Measurements from ENCODE around the gene SYNJ1. TPM values are rescaled to one million over a fixed set of nuclear protein-coding genes. Genes with fewer than 3 reads are reported as not detected.
"Not testable (repeated sequence)": the region's sequence is repeated elsewhere in the genome, so short reads cannot be mapped to it uniquely, and the experiment has no call there.

The SYNJ1 gene
- total RNA-seq, 3 donors from 2014 or later (not counting 1 experiment from before 2014, with no cell fraction given) = 16.2 to 22.4 (median 20.1) TPM

DNA sequence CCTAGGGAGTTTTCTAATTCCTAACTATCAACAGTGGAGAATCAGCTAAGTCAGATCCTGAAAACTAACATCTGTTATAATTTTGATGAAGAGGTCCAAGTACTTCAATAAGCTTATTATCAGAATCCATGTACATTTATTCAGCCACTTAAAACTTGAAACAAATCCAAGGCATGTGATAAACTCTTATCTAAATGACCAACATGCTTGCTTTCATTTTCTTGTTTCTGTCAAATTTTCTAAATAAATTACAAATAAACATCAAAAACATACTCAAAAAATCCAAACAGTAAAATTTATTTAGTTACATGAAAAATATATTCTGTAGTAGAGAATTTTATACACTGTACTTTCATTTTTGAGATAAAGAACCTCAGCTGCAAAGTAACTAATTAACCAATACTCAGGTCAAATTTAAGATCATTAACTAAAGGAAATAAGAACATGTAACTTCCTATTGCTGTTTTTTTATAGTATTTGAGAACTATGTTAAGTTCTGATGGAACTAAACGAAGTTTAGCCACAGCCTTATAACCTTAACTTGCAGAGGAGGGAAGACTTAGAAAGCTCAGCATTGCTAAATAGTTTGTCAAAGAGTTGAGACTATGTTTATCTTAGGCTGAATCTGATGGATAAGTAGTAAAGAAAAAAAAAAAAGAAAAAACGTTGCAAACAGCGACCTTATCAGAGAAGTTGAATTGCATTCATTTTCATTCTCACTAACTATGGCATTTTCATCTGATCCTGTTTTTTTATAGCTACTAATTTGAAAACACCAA, 44.9 kb downstream of the SYNJ1 start:
- ATAC-seq = no peak
- peaks cover 10% of the 10 kb centered on the region for H3K36me3 Mint-ChIP-seq
- intact Hi-C loops (cut with micrococcal nuclease) = no loop called here
- no peak overlapping the region for H3K27ac Mint-ChIP-seq
- 40% methylated on average over 1 of the region's 3 CpGs for WGBS (ENCODE audit: insufficient coverage)
- no peak for DNase-seq
- H3K4me3 Mint-ChIP-seq = no peak overlapping the region
- Histone ChIP-seq H3K36me3 (ENCODE audit: control insufficient read depth, insufficient read depth, low read length) (peaks cover 42% of the 10 kb centered on the region), H3K27ac (ENCODE audit: low read length) (no peak overlapping the region), H3K9me3 (ENCODE audit: control insufficient read depth, insufficient read depth, low read length) (no peaks in the 10 kb centered on the region), H3K4me1 (ENCODE audit: control insufficient read depth, insufficient read depth, low read length) (no peaks in the 10 kb centered on the region), H3K4me3 (ENCODE audit: low read length) (no peak overlapping the region), H3K27me3 (ENCODE audit: control insufficient read depth, insufficient read depth, low read length) (no peaks in the 10 kb centered on the region)
- H3K9me3 Mint-ChIP-seq = no peaks in the 10 kb centered on the region
- H3K27me3 Mint-ChIP-seq (ENCODE audit: low read depth in 2 of 2) = no peaks in the 10 kb centered on the region
- TF ChIP-seq, protein P1, sequence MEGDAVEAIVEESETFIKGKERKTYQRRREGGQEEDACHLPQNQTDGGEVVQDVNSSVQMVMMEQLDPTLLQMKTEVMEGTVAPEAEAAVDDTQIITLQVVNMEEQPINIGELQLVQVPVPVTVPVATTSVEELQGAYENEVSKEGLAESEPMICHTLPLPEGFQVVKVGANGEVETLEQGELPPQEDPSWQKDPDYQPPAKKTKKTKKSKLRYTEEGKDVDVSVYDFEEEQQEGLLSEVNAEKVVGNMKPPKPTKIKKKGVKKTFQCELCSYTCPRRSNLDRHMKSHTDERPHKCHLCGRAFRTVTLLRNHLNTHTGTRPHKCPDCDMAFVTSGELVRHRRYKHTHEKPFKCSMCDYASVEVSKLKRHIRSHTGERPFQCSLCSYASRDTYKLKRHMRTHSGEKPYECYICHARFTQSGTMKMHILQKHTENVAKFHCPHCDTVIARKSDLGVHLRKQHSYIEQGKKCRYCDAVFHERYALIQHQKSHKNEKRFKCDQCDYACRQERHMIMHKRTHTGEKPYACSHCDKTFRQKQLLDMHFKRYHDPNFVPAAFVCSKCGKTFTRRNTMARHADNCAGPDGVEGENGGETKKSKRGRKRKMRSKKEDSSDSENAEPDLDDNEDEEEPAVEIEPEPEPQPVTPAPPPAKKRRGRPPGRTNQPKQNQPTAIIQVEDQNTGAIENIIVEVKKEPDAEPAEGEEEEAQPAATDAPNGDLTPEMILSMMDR (IDR thresholded peaks at IDR 0.05) = no peak
- no peaks in the 10 kb centered on the region for H3K4me1 Mint-ChIP-seq

DNA sequence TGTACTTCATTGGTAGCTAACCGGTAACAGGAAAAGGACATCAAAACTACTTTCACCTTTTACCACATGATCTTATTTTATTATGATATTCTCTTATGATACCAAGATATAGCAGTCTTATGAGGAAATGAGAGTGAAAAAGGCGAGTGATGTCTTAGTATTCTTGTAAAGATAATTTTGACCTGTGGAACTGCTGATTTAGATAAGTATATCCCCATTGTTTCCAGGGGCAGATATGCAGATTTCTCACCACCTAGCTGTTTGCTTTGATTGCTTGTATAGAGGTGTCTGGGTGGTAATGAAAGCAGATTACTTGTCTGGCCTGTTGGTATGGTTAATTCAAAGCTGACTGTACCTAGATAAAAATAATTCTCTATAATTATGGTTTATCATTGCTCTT, 53.1 kb downstream of the SYNJ1 start:
- WGBS (ENCODE audit: insufficient coverage) = 60% methylated on average over 1 of the region's 2 CpGs
- Mint-ChIP-seq H3K4me3 (no peak overlapping the region), H3K9me3 (no peaks in the 10 kb centered on the region), H3K27me3 (ENCODE audit: low read depth in 2 of 2) (no peaks in the 10 kb centered on the region), H3K36me3 (peaks cover 30% of the 10 kb centered on the region), H3K27ac (no peak overlapping the region), H3K4me1 (peaks cover 0 to 3% of the 10 kb centered on the region in 2 donors)
- H3K27ac ChIP-seq (ENCODE audit: low read length) = no peak overlapping the region
- H3K4me3 ChIP-seq (ENCODE audit: low read length) = no peak overlapping the region
- DNase-seq (no peak), ATAC-seq (no peak)
- H3K9me3 ChIP-seq (ENCODE audit: control insufficient read depth, insufficient read depth, low read length) = no peaks in the 10 kb centered on the region
- TF ChIP-seq, protein P1 (IDR thresholded peaks at IDR 0.05) = no peak
- no peaks in the 10 kb centered on the region for H3K4me1 ChIP-seq (ENCODE audit: control insufficient read depth, insufficient read depth, low read length)
- H3K36me3 ChIP-seq (ENCODE audit: control insufficient read depth, insufficient read depth, low read length) = peaks cover 31% of the 10 kb centered on the region
- intact Hi-C loops (cut with micrococcal nuclease) = no loop called here
- H3K27me3 ChIP-seq (ENCODE audit: control insufficient read depth, insufficient read depth, low read length) = no peaks in the 10 kb centered on the region

DNA sequence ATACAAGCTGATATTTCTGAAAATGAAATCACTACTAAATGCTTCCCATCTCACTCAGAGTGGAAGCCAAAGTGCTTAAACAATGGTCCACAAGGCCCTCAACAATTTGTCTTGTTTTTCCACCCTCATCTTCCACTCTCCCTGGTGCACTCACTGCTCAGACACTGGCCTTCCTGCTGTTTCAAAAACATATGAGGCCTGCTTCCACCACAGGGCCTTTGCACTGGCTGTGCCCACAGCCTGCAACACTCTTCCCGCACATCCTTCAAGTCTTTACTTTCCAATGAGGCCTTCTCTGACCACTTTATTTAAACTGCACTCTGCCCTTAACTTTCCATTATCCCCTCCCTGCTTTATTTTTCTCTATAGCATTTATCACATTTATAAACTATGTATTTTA, 53.8 kb downstream of the SYNJ1 start:
- 100% methylated on average over 1 of the region's 1 CpG for WGBS (ENCODE audit: insufficient coverage)
- H3K4me1 Mint-ChIP-seq = peaks cover 0 to 3% of the 10 kb centered on the region in 2 donors
- no peaks in the 10 kb centered on the region for H3K27me3 Mint-ChIP-seq (ENCODE audit: low read depth in 2 of 2)
- Histone ChIP-seq H3K4me3 (ENCODE audit: low read length) (no peak overlapping the region), H3K27ac (ENCODE audit: low read length) (no peak overlapping the region), H3K4me1 (ENCODE audit: control insufficient read depth, insufficient read depth, low read length) (no peaks in the 10 kb centered on the region), H3K36me3 (ENCODE audit: control insufficient read depth, insufficient read depth, low read length) (peaks cover 37% of the 10 kb centered on the region), H3K27me3 (ENCODE audit: control insufficient read depth, insufficient read depth, low read length) (no peaks in the 10 kb centered on the region), H3K9me3 (ENCODE audit: control insufficient read depth, insufficient read depth, low read length) (no peaks in the 10 kb centered on the region)
- ATAC-seq (no peak), DNase-seq (no peak)
- H3K9me3 Mint-ChIP-seq = no peaks in the 10 kb centered on the region
- no peak overlapping the region for H3K4me3 Mint-ChIP-seq
- intact Hi-C loops (cut with micrococcal nuclease) = no loop called here
- no peak overlapping the region for H3K27ac Mint-ChIP-seq
- peaks cover 25% of the 10 kb centered on the region for H3K36me3 Mint-ChIP-seq
- TF ChIP-seq, protein P1 (IDR thresholded peaks at IDR 0.05) = no peak

DNA sequence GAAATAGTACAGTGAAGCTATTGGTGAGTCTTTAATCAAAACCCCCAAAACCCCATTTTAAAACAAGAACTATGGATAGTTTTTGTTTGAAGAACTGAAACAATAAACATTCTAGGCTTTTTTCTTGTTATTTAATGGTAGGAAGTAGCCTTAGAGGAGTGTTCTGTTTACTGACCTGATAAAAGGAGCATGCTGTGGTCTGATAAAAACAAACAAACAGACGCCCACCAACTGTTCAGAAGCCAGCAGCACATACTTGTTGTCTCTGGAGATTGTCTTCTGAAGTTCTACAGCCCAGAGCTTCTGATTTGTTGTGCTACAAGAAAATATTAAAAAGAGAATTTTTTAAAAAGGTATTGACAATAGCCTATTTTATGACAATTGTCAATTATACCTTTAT, 61.6 kb downstream of the SYNJ1 start:
- no peaks in the 10 kb centered on the region for H3K4me1 Mint-ChIP-seq

DNA sequence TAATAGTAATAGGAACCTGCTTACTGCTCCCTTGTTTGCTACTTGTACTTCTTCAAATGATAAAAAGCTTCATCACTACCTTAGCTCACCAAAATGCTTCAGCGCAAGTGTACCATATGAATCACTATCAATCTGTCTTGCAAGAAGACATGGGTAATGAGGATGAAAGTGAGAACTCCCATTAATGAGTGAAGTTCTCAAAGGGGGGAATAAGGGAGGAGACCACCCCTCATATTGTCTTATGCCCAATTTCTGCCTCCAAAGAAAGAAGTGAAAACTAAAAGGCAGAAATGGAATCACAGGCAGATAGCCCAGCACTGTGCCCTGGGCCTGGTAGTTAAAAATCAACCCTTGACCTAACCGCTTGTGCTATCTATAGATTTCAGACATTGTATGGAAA, 63.7 kb downstream of the SYNJ1 start:
- no CpG with 5 or more reads among the region's 2 CpGs for WGBS (ENCODE audit: insufficient coverage)
- H3K9me3 ChIP-seq (ENCODE audit: control insufficient read depth, insufficient read depth, low read length) = peaks cover 20% of the 10 kb centered on the region
- intact Hi-C loops (cut with micrococcal nuclease); H3K4me3 Mint-ChIP-seq; H3K27me3 ChIP-seq (ENCODE audit: control insufficient read depth, insufficient read depth, low read length); H3K27ac Mint-ChIP-seq; H3K4me3 ChIP-seq (ENCODE audit: low read length); H3K27ac ChIP-seq (ENCODE audit: low read length); DNase-seq; H3K4me1 ChIP-seq (ENCODE audit: control insufficient read depth, insufficient read depth, low read length); H3K27me3 Mint-ChIP-seq (ENCODE audit: low read depth in 2 of 2); H3K4me1 Mint-ChIP-seq; ATAC-seq: not testable (repeated sequence)
- peaks cover 49% of the 10 kb centered on the region for H3K36me3 Mint-ChIP-seq
- H3K36me3 ChIP-seq (ENCODE audit: control insufficient read depth, insufficient read depth, low read length) = peaks cover 45% of the 10 kb centered on the region
- H3K9me3 Mint-ChIP-seq = peaks cover 0 to 17% of the 10 kb centered on the region in 2 donors

More for the DNA sequence above, 61.6 kb downstream of the SYNJ1 start:
- no peaks in the 10 kb centered on the region for H3K4me1 ChIP-seq (ENCODE audit: control insufficient read depth, insufficient read depth, low read length)
- H3K27me3 ChIP-seq (ENCODE audit: control insufficient read depth, insufficient read depth, low read length) = no peaks in the 10 kb centered on the region
- no peak overlapping the region for H3K27ac Mint-ChIP-seq
- DNase-seq (no peak), ATAC-seq (no peak)
- no peak overlapping the region for H3K27ac ChIP-seq (ENCODE audit: low read length)
- WGBS (ENCODE audit: insufficient coverage) = 100% methylated on average over 1 of the region's 1 CpG
- H3K36me3 ChIP-seq (ENCODE audit: control insufficient read depth, insufficient read depth, low read length) = peaks cover 51% of the 10 kb centered on the region
- H3K36me3 Mint-ChIP-seq = peaks cover 56% of the 10 kb centered on the region
- no peak overlapping the region for H3K4me3 Mint-ChIP-seq
- intact Hi-C loops (cut with micrococcal nuclease) = no loop called here
- H3K27me3 Mint-ChIP-seq (ENCODE audit: low read depth in 2 of 2) = no peaks in the 10 kb centered on the region
- no peak overlapping the region for H3K4me3 ChIP-seq (ENCODE audit: low read length)
- TF ChIP-seq, protein P1 (IDR thresholded peaks at IDR 0.05) = no peak
- peaks cover 0 to 17% of the 10 kb centered on the region in 2 donors for H3K9me3 Mint-ChIP-seq
- H3K9me3 ChIP-seq (ENCODE audit: control insufficient read depth, insufficient read depth, low read length) = peaks cover 20% of the 10 kb centered on the region
